HG03135 (cell line): Measurements from ENCODE around the gene IKBIP.
"Not testable (repeated sequence)": the region's sequence is repeated elsewhere in the genome, so short reads cannot be mapped to it uniquely, and the experiment has no call there.

Experiments
- ATAC-seq: cut with Tn5 transposase; IDR thresholded peaks from one replicate; pipeline ENCODE4 v1.9.1; 2021; ENCODE audit warnings: mild to moderate bottlenecking, moderate library complexity; ENCODE audit not compliant: unreplicated experiment

The IKBIP gene

GRCh38 chr12:98644712-98645571, at the start of gene IKBIP, which contains the start of gene APAF1:
Gene IKBIP (minus strand): TSS chr12:98644788. CDS start chr12:98644701, 87 bp downstream.
Gene APAF1 (plus strand): TSS chr12:98645290. CDS start chr12:98648360, 3,070 bp downstream.
- peak; percentile 83 for ATAC-seq

GRCh38 chr12:98691351-98691750, 46.8 kb upstream of the IKBIP start:
- no peak for ATAC-seq

GRCh38 chr12:98686603-98687002, 42.0 kb upstream of the IKBIP start:
- no peak for ATAC-seq

GRCh38 chr12:98684199-98684598, 39.6 kb upstream of the IKBIP start:
- ATAC-seq, result no peak

GRCh38 chr12:98679611-98680005, 35.0 kb upstream of the IKBIP start:
- no peak for ATAC-seq

GRCh38 chr12:98678946-98679610, 34.5 kb upstream of the IKBIP start:
- no peak for ATAC-seq

- ATAC-seq, result no peak
Measured at GRCh38 chr12:98678236-98678945, 33.8 kb upstream of the IKBIP start.

GRCh38 chr12:98674841-98675240, 30.3 kb upstream of the IKBIP start:
- no peak for ATAC-seq

- ATAC-seq, result no peak
Measured at GRCh38 chr12:98671459-98671858, 26.9 kb upstream of the IKBIP start.

- no peak for ATAC-seq
Measured at GRCh38 chr12:98669751-98670150, 25.2 kb upstream of the IKBIP start.

- no peak for ATAC-seq
Measured at GRCh38 chr12:98660521-98660920, 15.9 kb upstream of the IKBIP start.

GRCh38 chr12:98656289-98657101, 11.9 kb upstream of the IKBIP start:
- no peak for ATAC-seq

GRCh38 chr12:98653866-98654493, 9.4 kb upstream of the IKBIP start:
- no peak for ATAC-seq

- ATAC-seq, result no peak
Measured at GRCh38 chr12:98651328-98651727, 6.7 kb upstream of the IKBIP start.

GRCh38 chr12:98646294-98647090, 1.9 kb upstream of the IKBIP start:
- ATAC-seq, result no peak

- peak; percentile 2 for ATAC-seq
Measured at GRCh38 chr12:98645572-98646067, 1.0 kb upstream of the IKBIP start.

- peak; percentile 14 for ATAC-seq
Measured at GRCh38 chr12:98644433-98644711, 216 bp downstream of the IKBIP start.

- not testable (repeated sequence) for ATAC-seq
Measured at GRCh38 chr12:98642801-98643200, 1.8 kb downstream of the IKBIP start.

GRCh38 chr12:98639491-98639890, 5.1 kb downstream of the IKBIP start:
- no peak for ATAC-seq
